Neural cell (in vitro differentiated cells): ENCODE results near the gene GMDS. TPM values are rescaled to one million over a fixed set of nuclear protein-coding genes. Genes with fewer than 3 reads are reported as not detected.

Source experiments
- H2AFZ ChIP-seq: fragments of 200-600, 300-800 bp; sonication (generic), shearing (Covaris generic); 2 replicates; pipeline ENCODE4 v1.6.0; 2014; ENCODE audit warnings: low read depth, mild to moderate bottlenecking, antibody characterized with exemption, low read length, moderate library complexity
- H3F3A ChIP-seq: fragments of 200-600 bp; shearing (Covaris generic); 2 replicates; pipeline ENCODE4 v1.6.1; 2016; ENCODE audit warnings: mild to moderate bottlenecking, moderate library complexity, mixed read lengths, antibody characterized with exemption, low read length; ENCODE audit not compliant: insufficient read depth, poor library complexity, severe bottlenecking
- H3K27ac ChIP-seq: fragments of 200-600, 300-800 bp; sonication (generic), shearing (Covaris generic); 2 replicates; pipeline ENCODE4 v1.5.1; 2014; ENCODE audit warnings: mild to moderate bottlenecking, low read length, moderate library complexity
- H3K27me3 ChIP-seq: fragments of 300-800, 200-600 bp; sonication (generic), shearing (Covaris generic); 2 replicates; pipeline ENCODE4 v1.6.0; 2014; ENCODE audit warnings: mild to moderate bottlenecking, low read depth, low read length, moderate library complexity; ENCODE audit not compliant: insufficient read depth
- H3K36me3 ChIP-seq: fragments of 300-800, 200-600 bp; sonication (generic), shearing (Covaris generic); 2 replicates; pipeline ENCODE4 v1.5.1; 2014; ENCODE audit warnings: mild to moderate bottlenecking, antibody characterized with exemption, low read length, moderate library complexity; ENCODE audit not compliant: insufficient read depth
- H3K4me2 ChIP-seq: fragments of 300-800, 200-600 bp; sonication (generic), shearing (Covaris generic); 2 replicates; pipeline ENCODE4 v1.6.0; 2014; ENCODE audit warnings: mild to moderate bottlenecking, low read length
- H3K4me3 ChIP-seq: fragments of 300-800, 200-600 bp; sonication (generic), shearing (Covaris generic); 2 replicates; pipeline ENCODE4 v1.5.1; 2014; ENCODE audit warnings: mild to moderate bottlenecking, low read length, moderate library complexity
- H3K79me2 ChIP-seq: fragments of 200-600 bp; shearing (Covaris generic); replicated peaks from 2 replicates; pipeline ENCODE4 v1.6.0; 2014; ENCODE audit warnings: mild to moderate bottlenecking, low read length, moderate library complexity; ENCODE audit not compliant: insufficient read depth
- H3K9ac ChIP-seq: fragments of 300-800, 200-600 bp; sonication (generic), shearing (Covaris generic); 2 replicates; pipeline ENCODE4 v1.6.1; 2016; ENCODE audit warnings: mild to moderate bottlenecking, low read length, mixed read lengths
- H3K9me2 ChIP-seq: fragments of 200-600 bp; shearing (Covaris generic); 2 replicates; pipeline ENCODE4 v1.6.1; 2016; ENCODE audit warnings: mild to moderate bottlenecking, low read length, mixed read lengths; ENCODE audit not compliant: insufficient read depth
- H3K9me3 ChIP-seq: fragments of 200-600, 300-800 bp; sonication (generic), shearing (Covaris generic); 2 replicates; pipeline ENCODE4 v1.6.1; 2016; ENCODE audit warnings: mild to moderate bottlenecking, mixed run types, low read length, moderate library complexity, mixed read lengths
- H4K20me1 ChIP-seq: fragments of 200-600 bp; shearing (Covaris generic); 2 replicates; pipeline ENCODE4 v1.6.1; 2016; ENCODE audit warnings: mild to moderate bottlenecking, mixed run types; ENCODE audit not compliant: insufficient read depth
- CTCF ChIP-seq: fragments of 450-650 bp; IDR thresholded peaks from 2 replicates; pipeline ENCODE4 v1.5.1; 2014; ENCODE audit warnings: antibody characterized with exemption, mild to moderate bottlenecking, moderate library complexity; ENCODE audit not compliant: poor library complexity, severe bottlenecking
- EP300 ChIP-seq: fragments of 450-650 bp; conservative IDR thresholded peaks from 2 replicates; pipeline ENCODE4 v1.6.1; 2014; ENCODE audit warnings: antibody characterized with exemption, mild to moderate bottlenecking, moderate library complexity; ENCODE audit not compliant: poor library complexity, severe bottlenecking
- EZH2 ChIP-seq: fragments of 200-600, 300-800 bp; shearing (Covaris generic), sonication (generic); IDR thresholded peaks from 2 replicates; pipeline ENCODE4 v1.6.1; 2014; ENCODE audit warnings: antibody characterized with exemption, low read length, borderline replicate concordance, mild to moderate bottlenecking; ENCODE audit not compliant: insufficient read depth, poor library complexity, severe bottlenecking
- MXI1 ChIP-seq: fragments of 450-650 bp; conservative IDR thresholded peaks from 2 replicates; pipeline ENCODE4 v1.6.1; 2014; ENCODE audit warnings: antibody characterized with exemption, mild to moderate bottlenecking; ENCODE audit not compliant: poor library complexity, severe bottlenecking
- POLR2AphosphoS5 ChIP-seq: IDR thresholded peaks from 2 replicates; pipeline ENCODE4 v1.6.1; 2012
- RAD21 ChIP-seq: fragments of 450-650 bp; conservative IDR thresholded peaks from 2 replicates; pipeline ENCODE4 v1.6.1; 2014; ENCODE audit warnings: antibody characterized with exemption, mild to moderate bottlenecking, moderate library complexity
- REST ChIP-seq: IDR thresholded peaks from 2 replicates; pipeline ENCODE4 v1.6.1; 2012; ENCODE audit warnings: borderline replicate concordance
- SMC3 ChIP-seq: fragments of 450-650 bp; conservative IDR thresholded peaks from 2 replicates; pipeline ENCODE4 v1.6.1; 2014; ENCODE audit warnings: antibody characterized with exemption, mild to moderate bottlenecking, moderate library complexity; ENCODE audit not compliant: poor library complexity
- TAF1 ChIP-seq: IDR thresholded peaks from 2 replicates; pipeline ENCODE4 v1.6.1; 2012; ENCODE audit warnings: low read depth
- polyA plus RNA-seq: library from polyadenylated mRNA; depleted of rRNA; stranded (reverse); fragments of >200 nt; gene quantifications from 2 replicates; pipeline ENCODE4 v1.2.3, GENCODE V29; 2014

GMDS gene
- polyA plus RNA-seq, 1 donor from 2014 or later = 11.4 TPM

- no peaks in the 10 kb centered on the region for H3K27me3 ChIP-seq
- no peak for TF ChIP-seq REST
- no peak for TF ChIP-seq EZH2
- no peak for TF ChIP-seq MXI1
- no peak for TF ChIP-seq CTCF
- TF ChIP-seq RAD21 = no peak
- no peak for TF ChIP-seq POLR2AphosphoS5
- TF ChIP-seq TAF1 = no peak
- no peak for TF ChIP-seq EP300
- TF ChIP-seq SMC3 = no peak
- H3K27ac ChIP-seq = no peak overlapping the region
- no peaks in the 10 kb centered on the region for H3K79me2 ChIP-seq
- H3K4me2 ChIP-seq = no peak overlapping the region
- no peaks in the 10 kb centered on the region for H3F3A ChIP-seq
- H3K9ac ChIP-seq = no peak overlapping the region
- H3K9me2 ChIP-seq = no peaks in the 10 kb centered on the region
- H2AFZ ChIP-seq = no peak overlapping the region
- no peaks in the 10 kb centered on the region for H3K9me3 ChIP-seq
- no peaks in the 10 kb centered on the region for H4K20me1 ChIP-seq
- H3K4me3 ChIP-seq = no peak overlapping the region
- no peaks in the 10 kb centered on the region for H3K36me3 ChIP-seq
Measured at GRCh38 chr6:1678201-1678600, 567.2 kb downstream of the GMDS start.

GRCh38 chr6:1672379-1672778 is 573.0 kb downstream of the GMDS start:
- no peaks in the 10 kb centered on the region for H3K9me3 ChIP-seq
- no peak overlapping the region for H3K9ac ChIP-seq
- H3K4me2 ChIP-seq = no peak overlapping the region
- H3K27me3 ChIP-seq = no peaks in the 10 kb centered on the region
- no peaks in the 10 kb centered on the region for H4K20me1 ChIP-seq
- H3F3A ChIP-seq = no peaks in the 10 kb centered on the region
- no peak overlapping the region for H3K4me3 ChIP-seq
- no peaks in the 10 kb centered on the region for H3K79me2 ChIP-seq
- H3K36me3 ChIP-seq = no peaks in the 10 kb centered on the region
- no peak overlapping the region for H2AFZ ChIP-seq
- H3K9me2 ChIP-seq = no peaks in the 10 kb centered on the region
- TF ChIP-seq EZH2 (no peak), POLR2AphosphoS5 (no peak), MXI1 (no peak), TAF1 (no peak), SMC3 (no peak), RAD21 (no peak), CTCF (no peak), REST (no peak), EP300 (no peak)
- H3K27ac ChIP-seq = no peak overlapping the region
